NCI-H1930 (cell line): ENCODE results near the gene SYNGR2.

ENCODE experiments used
- DNase-seq, 2 experiments: peaks; one replicate each; lab custom pipeline; 2025; lab: John Stamatoyannopoulos, UW

The SYNGR2 gene

DNA sequence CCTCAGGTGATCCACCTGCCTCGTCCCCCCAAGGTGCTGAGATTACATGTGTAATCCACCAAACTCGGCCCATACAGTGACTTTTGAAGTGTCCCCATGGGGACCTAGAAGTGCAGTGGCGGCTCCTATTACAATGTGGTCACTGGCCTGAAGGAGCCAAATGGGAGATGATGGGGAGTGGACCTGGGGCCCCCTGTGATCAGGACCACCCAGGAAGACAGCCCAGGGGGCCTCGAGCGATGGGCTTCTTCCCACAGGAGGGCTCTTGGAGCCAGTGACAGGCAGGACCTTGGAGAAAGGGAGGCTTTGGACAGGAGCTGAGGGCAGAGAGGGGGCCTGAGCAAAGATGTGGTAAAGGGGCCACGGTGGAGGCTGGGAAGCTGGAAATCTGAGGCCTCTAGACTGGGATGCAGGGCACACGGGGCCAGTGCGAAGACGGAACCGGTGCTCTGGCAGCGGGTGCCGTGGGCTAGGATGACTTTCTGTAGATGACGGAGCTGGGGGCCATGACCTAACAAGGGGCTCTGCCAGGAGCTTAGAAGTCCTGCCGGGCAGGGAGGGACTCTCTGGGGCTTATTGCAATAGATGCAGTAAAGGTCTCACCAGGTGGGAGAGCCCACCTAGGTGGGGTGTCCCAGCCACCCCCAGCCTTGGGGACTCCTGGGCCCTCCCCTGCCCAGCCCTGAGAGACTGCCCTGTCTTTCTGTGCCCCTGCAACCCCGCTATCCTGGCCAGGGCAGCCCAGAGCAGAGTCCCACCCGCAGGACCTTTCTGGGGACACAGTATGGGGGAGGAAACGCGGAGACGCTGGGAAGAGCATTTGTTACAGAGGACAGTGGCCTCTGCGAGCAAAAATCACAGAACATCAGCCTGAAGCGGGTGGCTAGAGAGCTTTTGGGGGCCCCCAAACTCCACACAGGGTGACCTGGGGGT, 24.9 kb upstream of the SYNGR2 start:
- DNase-seq, result no peak

DNA sequence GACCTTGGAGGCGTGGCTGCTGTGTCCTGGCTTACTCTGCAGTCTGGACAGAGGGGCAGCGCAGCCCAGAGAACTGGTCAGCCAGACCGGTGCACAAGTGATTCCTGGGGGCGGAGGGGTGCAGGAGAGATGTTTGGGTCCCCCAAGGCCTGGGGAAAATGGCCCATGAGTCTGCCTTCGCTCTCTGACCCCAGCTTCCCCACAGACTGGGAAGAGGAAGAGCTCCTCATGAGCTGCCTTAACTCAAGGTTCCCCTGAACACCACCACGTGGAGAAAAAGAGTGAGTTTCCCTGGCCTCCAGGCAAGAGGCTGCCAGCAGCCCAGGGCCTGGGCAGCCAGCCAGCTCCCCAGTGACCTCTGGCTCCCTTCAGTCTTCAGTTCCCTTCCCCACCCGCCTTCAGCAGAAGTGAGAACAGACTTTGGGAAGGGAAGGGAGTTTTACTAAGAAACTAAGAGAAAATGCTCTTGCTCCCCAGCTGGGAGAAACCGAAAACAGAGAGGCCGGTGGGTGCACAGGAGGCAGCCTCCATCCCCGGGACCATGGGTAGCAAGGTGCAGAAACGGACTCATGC, 24.1 kb upstream of the SYNGR2 start:
- DNase-seq, result no peak

GRCh38 chr17:78144736-78145641, 23.4 kb upstream of the SYNGR2 start:
- DNase-seq, result no peak

- no peak for DNase-seq
Measured at GRCh38 chr17:78146471-78146869, 21.9 kb upstream of the SYNGR2 start.

DNA sequence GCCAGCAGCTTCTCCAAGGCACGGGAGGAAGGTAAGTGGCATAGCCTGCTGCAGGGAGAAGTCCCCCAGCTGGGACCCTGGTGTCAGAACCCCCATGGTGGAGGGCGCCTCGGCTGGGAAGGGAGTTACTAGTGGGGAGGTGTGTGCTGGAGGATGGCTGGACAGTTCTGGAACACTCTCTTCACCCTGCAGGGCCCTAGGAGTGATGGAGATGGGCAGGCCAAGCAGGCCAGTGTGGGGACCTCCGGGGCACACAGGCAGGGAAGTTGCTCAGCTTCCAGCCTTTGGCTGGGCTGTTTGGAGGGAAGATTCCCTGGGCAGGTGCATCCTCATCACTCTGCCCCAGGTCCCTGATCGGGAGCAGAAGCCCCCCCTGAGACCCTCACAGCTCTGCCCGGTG, 21.5 kb upstream of the SYNGR2 start:
- DNase-seq, result no peak

DNA sequence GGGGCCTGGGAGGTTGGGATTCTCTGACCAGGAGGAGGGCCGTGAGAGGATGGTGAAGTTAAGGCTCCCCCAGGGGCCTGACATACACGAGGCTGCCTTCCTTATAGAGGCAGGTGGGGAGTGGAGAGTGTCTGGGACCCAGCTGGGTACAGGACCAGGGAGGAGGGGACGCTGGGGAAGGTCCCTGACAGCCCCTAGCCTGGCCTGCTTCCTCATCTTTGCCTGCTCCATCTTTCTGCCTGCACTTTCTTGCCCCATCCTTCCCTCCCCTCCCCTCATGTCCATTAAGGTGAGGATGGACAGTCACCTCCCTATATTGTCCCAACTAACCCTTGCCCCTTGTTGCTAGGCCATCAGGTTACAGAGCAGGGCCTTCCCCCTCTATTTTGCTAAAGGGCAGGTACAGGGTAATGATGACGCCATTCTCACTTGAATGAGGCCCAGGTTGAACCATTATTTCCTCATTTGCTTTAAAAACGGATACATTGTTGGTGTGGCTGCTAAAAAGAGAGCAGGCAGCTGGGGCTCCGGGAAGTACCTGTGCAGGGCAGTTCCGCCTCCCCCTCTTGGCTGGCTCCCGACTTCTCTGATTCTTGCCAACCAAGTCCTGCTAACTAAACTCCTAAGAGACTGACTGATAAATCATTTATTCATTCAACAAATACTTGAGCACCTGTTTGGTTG, 20.9 kb upstream of the SYNGR2 start:
- no peak for DNase-seq

DNA sequence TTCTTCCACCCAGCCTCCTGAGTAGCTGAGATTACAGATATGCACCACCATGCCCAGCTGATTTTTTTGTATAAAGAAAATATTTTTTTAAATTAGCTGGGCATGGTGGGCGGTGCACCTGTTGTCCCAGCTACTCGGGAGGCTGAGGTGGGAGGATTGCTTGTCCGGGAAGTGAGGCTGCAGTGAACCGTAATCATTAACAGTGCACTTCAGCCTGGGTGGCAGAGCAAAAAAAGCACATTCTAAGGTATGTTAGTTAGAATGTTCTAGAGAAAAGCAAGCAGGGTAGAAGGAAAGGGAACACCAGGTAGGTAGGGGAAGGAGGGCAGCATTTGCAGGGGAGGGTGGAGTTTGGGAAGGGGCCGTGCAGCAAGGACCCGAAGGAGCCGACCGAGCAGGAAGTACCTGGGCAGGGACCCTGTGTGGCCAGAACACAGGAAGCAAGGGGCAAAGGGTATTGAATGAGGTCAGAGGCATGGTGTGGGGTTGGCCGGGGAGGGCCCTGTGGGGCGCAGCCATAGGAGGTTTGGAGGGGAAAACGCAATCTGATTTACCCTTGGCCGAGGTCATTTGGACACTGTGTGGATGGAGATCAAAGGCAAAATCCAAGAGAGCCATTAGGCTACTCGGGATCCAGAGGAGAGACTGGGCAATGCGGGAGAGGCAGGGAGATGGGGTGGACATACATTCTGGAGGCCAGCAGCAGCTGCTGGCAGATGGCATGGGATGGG, 19.9 kb upstream of the SYNGR2 start:
- no peak for DNase-seq

DNA sequence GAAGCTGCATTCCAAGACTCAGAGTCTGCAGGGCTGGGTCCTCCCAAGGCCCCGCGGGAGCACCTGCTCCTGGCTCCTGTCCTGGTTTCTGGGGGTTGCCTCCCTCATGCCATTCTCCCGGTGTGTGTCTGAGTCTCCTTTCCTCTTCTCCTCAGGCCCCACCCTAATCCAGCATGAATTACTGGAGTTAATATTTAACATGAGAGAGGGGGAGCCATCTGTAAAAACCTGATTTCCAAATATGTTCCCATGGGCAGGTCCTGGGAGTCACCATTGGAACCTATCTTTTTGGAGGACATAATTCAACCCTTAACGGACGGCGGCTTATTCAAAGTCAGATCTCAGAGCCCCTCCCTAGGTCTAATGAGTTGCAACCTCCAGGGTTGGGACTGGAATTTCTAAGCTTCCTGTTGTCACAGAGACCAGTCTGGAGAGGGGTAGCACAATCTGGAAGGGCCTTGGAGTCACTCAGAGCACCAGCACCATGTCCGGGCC, 16.8 kb upstream of the SYNGR2 start:
- DNase-seq, result no peak

DNA sequence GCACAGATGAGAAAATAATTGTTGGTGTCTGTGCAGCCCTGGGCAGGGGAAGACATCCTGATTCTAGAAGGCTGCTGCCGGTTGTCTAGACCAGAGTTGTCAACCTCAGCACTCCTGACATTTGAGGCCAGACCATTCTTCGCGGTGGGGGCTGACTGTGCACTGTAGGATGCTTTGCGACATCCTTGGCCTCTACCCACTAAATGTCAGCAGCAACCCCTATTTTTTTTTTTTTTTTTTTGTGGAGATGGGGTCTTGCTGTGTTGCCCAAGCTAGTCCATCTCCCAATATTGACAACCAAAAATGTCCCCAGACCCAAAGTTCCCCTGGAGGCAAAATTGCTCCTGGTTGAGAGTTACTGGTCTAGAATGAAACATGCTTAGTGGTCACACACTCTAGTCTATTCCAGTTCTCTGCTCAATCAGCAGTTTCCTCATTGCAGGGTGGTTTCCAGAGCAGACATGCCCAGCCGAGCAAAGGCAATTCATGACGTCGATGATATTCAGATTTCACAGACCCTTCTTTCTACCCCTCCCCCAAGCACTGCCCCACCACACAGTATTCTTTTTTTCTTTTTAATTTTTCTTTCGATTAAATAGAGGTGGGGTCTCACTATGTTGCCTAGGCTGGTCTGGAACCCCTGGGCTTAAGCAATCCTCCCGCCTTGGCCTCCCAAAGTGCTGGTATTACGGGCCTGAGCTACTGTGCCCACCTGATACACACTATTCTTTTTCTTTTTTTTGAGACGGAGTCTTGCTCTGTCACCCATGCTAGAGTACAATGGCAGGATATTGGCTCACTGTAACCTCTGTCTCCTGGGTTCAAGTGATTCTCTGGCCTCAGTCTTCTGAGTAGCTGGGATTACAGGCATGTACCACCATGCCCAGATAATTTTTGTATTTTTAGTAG, 13.2 kb upstream of the SYNGR2 start:
- no peak for DNase-seq

DNA sequence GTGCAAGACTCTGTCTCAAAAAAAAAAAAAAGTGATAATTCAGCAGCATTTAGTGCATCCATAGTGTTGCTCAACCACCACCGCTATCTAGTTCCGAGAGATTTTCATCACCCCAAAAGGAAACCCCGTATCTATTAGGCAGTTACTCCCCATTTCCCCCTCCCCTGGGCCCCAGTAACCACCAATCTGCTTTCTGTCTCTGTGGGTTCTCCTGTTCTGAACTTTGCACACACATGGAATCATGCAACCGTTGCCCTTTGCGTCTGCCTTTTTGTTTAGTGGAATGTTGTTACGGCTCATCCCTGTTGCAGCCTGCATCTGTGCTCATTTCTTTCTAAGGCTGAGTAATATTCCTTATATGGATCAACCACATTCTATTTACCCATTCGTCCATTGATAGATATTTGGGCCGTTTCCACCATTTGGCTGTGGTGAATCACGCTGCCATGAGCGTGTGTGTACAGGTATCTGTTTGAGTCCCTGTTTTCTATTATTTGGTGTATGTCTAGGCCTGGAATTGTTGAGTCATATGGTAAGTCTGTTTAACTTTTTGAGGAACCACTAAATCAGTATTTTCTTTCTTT, 8.7 kb upstream of the SYNGR2 start:
- no peak for DNase-seq

DNA sequence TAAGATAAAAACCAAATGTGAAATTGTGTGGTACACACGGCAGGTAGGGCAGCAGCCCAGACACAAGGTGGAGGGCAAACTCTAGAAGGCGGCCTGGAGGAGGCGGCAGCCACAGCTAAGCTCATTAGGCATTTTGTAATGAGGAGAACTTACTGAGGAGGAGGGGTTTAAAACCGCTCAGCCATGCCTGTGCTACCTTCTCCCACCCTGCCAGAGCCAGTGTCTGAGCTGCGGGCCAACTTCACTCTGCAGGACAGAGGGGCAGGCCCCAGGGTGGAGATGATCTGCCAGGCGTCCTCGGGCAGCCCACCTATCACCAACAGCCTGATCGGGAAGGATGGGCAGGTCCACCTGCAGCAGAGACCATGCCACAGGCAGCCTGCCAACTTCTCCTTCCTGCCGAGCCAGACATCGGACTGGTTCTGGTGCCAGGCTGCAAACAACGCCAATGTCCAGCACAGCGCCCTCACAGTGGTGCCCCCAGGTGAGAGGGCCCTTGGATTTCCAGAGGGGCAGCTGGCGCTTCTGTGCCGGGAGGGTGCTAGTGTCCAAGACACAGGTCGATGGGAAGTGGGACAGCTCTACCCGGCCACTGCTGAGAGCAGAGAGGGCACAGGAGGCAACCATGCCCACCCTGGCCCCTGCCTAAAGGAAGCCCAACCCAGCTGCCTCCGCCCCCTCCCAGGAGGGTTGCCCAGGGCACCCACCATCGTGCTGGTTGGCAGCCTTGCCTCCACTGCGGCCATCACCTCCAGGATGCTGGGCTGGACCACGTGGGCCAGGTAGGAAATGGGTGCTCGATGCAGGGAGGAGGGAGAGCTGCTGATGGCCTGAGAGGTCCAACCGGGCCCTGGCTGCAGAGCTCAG, 4.3 kb upstream of the SYNGR2 start:
- no peak for DNase-seq

GRCh38 chr17:78164748-78165607, 3.4 kb upstream of the SYNGR2 start:
- no peak for DNase-seq

GRCh38 chr17:78166416-78166815, 2.0 kb upstream of the SYNGR2 start:
- DNase-seq, result no peak

- peak in 1 of 2 experiments; percentile 14 for DNase-seq
Measured at GRCh38 chr17:78168903-78169793, 767 bp downstream of the SYNGR2 start.

GRCh38 chr17:78170692-78171590, 2.6 kb downstream of the SYNGR2 start:
- DNase-seq, result no peak
